ENCODE results near the gene CLINT1. TPM values are rescaled to one million over a fixed set of nuclear protein-coding genes. Genes with fewer than 3 reads are reported as not detected.

Gene CLINT1
- total RNA-seq, 3 donors from 2014 or later: 90.8 to 131 (median 127) TPM

GRCh38 chr5:157817928-157818327 lies 41.0 kb downstream of the CLINT1 start:
- intact Hi-C loops (cut with DNase I, micrococcal nuclease): loop anchor here (5.0 kb wide), 2 partner anchors 89 to 179 kb away; no protein-coding TSS in a partner anchor
- ATAC-seq (no peak), DNase-seq (no peak)
- Histone ChIP-seq H3K9me3 (no peaks in the 10 kb centered on the region), H3K4me3 (no peak overlapping the region), H3K36me3 (ENCODE audit: low read depth) (no peaks in the 10 kb centered on the region), H3K4me1 (ENCODE audit: low read depth) (peaks cover 9% of the 10 kb centered on the region)
- no peak for TF ChIP-seq CTCF (IDR thresholded peaks at IDR 0.05)

- TF ChIP-seq CTCF (IDR thresholded peaks at IDR 0.05): no peak
- Histone ChIP-seq H3K4me3 (no peak overlapping the region), H3K4me1 (ENCODE audit: low read depth) (peaks cover 8% of the 10 kb centered on the region), H3K9me3 (no peaks in the 10 kb centered on the region), H3K36me3 (ENCODE audit: low read depth) (no peaks in the 10 kb centered on the region)
- no peak for ATAC-seq
- intact Hi-C loops (cut with DNase I, micrococcal nuclease): loop anchor here (5.0 kb wide), 2 partner anchors 90 to 180 kb away; no protein-coding TSS in a partner anchor
- DNase-seq: no peak
These were observed 41.6 kb downstream of the CLINT1 start for GRCh38 chr5:157817387-157817702.

- no peak for TF ChIP-seq CTCF (IDR thresholded peaks at IDR 0.05)
- no peak overlapping the region for H3K4me3 ChIP-seq
- intact Hi-C loops (cut with DNase I, micrococcal nuclease): loop anchor here (5.0 kb wide), 2 partner anchors 90 to 180 kb away; no protein-coding TSS in a partner anchor
- no peaks in the 10 kb centered on the region for H3K9me3 ChIP-seq
- no peaks in the 10 kb centered on the region for H3K36me3 ChIP-seq (ENCODE audit: low read depth)
- DNase-seq: no peak
- no peak for ATAC-seq
- H3K4me1 ChIP-seq (ENCODE audit: low read depth): peaks cover 8% of the 10 kb centered on the region
These were observed 42.1 kb downstream of the CLINT1 start for GRCh38 chr5:157816682-157817386.

- H3K36me3 ChIP-seq (ENCODE audit: low read depth): no peaks in the 10 kb centered on the region
- intact Hi-C loops (cut with DNase I, micrococcal nuclease): no loop called here
- H3K9me3 ChIP-seq: no peaks in the 10 kb centered on the region
- no peak overlapping the region for H3K4me3 ChIP-seq
- DNase-seq (no peak), ATAC-seq (no peak)
- H3K4me1 ChIP-seq (ENCODE audit: low read depth): no peaks in the 10 kb centered on the region
- TF ChIP-seq CTCF (IDR thresholded peaks at IDR 0.05): no peak
These were observed 46.9 kb downstream of the CLINT1 start for GRCh38 chr5:157812086-157812485.

- ATAC-seq (no peak), DNase-seq (no peak)
- Histone ChIP-seq H3K4me3 (no peak overlapping the region), H3K36me3 (ENCODE audit: low read depth) (peaks cover 8% of the 10 kb centered on the region), H3K9me3 (no peaks in the 10 kb centered on the region), H3K4me1 (ENCODE audit: low read depth) (no peaks in the 10 kb centered on the region)
- intact Hi-C loops (cut with DNase I, micrococcal nuclease): no loop called here
- no peak for TF ChIP-seq CTCF (IDR thresholded peaks at IDR 0.05)
These were observed 50.9 kb downstream of the CLINT1 start for GRCh38 chr5:157808043-157808442.
